HL-60 (cell line): Measurements from ENCODE around the gene CDK8.

Experiments
- CTCF ChIP-seq: IDR thresholded peaks from one replicate; pipeline ENCODE4 v1.5.1; 2011; ENCODE audit warnings: low read length, control low read depth, inconsistent platforms; ENCODE audit not compliant: insufficient read depth
- POLR2AphosphoS5 ChIP-seq: IDR thresholded peaks from 2 replicates; pipeline ENCODE4 v1.6.1; 2012; ENCODE audit warnings: low read depth

GRCh38 chr13:26448032-26448431 lies 194.1 kb downstream of the CDK8 start:
- no peak for TF ChIP-seq CTCF
- no peak for TF ChIP-seq POLR2AphosphoS5
